ENCODE data around the gene FAM171A1.

GRCh38 chr10:15313843-15314242, 57.2 kb downstream of the FAM171A1 start:
- TF ChIP-seq POLR2AphosphoS5 (IDR thresholded peaks at IDR 0.05) (no peak), CTCF (IDR thresholded peaks at IDR 0.05) (no peak)
